HG02678 (cell line): ENCODE data around the gene PMEL.
"Not testable (repeated sequence)": the region's sequence is repeated elsewhere in the genome, so short reads cannot be mapped to it uniquely, and the experiment has no call there.

ENCODE experiments used
- ATAC-seq: cut with Tn5 transposase; IDR thresholded peaks from one replicate; pipeline ENCODE4 v1.9.1; 2021; ENCODE audit warnings: mild to moderate bottlenecking, moderate library complexity; ENCODE audit not compliant: unreplicated experiment

Gene PMEL

DNA sequence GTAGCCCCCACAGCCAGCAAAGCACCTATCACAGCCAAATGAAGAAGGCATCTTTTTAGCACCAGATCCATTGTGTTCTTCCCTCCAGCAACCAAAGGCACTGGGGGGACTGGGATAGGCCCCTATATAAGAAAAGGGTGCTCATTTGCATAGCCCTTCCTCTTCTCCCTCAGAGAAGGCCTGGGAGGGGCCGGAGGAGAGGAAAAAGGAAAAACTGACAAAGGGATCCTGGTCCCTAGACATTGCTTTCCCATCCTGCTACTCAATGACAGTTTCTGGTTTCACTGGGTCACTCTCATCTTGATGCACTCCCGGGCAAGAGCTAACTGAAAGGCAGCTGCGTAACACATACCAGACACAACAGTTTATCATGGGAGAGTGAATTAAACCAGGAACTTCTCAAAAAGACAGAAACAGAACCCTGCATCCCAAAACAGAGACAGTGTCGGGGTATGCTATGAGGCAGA lies at the start of gene PMEL:
Gene PMEL (minus strand): TSS at position 102 of the 467 bp plus-strand sequence. CDS start 31 bp downstream, at position 71.
- ATAC-seq: no peak

DNA sequence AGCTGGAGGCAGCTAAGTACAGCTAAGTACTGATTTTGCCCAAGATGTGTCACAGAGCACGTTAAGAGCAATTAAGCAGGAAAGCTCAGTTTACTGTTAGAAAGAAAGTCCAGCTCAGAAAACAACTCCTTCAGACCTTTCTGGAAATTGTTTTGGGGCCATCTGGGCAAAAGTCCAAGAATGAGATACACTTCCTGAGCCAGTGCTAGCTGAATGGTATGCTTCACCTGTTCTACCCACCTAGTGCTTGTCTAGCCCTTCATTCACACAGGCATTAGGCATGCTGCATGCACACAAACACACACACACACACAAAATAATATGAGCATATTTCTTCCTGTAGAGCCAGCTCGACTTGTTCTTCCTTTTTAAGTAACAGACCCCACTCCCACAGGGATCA lies 48.4 kb upstream of the PMEL start:
- ATAC-seq: no peak

DNA sequence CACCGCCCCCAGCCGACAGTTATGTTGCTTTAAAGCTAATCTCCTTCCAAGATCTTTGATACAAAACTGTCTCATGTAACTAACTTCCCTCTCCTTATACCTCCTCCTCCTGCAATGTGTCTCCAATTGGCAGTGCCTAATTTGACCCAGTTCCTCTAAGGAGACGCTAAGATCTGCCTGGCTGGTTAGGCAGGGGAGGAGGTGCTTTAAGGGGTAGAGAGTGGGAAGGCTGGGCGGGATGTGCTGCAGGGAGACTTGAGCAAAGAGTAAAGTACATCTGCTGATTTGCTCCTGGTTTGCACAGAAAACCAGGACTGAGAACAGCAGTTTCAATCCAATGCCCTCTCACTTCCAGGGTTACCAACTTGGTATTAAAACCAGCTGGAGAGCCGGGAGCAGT lies 47.6 kb upstream of the PMEL start:
- no peak for ATAC-seq

DNA sequence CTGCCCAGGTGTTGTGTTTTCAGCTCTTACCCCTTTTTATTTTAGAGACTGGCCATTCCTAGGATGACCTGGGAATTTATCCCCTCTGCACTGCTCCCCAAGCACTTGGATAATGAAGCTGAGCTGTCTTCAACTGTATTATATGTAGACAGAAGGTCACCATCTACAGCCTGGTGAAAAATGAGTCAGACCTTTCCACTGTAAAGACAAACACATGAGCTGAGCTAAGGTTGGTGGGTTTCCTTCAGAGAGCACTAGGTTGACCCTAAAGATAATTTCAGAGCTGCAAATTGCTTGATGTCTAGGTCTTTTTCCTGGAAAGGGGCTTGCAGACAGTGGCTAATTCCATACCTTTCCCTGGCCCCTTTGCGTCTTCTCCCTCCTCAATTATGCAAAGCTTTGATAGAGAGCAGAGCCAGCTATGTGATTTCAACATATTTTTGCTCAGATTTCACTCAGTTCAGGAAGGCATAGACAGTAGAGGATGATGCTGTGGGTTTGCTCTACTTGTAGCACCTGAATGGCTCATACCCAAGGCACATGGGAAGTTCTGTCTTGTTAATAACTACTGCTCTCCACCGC lies 45.8 kb upstream of the PMEL start:
- ATAC-seq: no peak

DNA sequence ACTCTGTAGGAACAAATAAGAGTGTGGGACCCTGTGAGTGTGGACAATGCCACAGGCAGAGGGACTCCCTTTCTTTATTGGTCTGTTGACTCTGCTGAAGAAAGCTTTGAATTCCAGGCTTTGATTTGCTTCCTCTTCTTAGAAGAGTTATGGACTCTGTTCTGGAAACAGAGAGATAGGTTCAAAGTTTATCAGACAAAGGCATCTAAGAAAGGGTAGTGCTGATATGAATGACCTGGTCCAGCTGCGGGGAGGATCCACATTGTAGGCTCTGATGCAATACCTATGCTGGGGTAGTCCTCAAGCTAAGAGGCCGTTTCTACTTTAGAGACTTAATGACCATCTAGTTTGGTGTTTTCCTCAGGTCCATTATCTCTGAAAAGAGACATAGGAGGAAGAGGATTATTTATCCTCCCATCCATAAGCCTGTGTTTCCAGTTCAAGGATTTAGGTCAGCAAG lies 44.3 kb upstream of the PMEL start:
- ATAC-seq: no peak

DNA sequence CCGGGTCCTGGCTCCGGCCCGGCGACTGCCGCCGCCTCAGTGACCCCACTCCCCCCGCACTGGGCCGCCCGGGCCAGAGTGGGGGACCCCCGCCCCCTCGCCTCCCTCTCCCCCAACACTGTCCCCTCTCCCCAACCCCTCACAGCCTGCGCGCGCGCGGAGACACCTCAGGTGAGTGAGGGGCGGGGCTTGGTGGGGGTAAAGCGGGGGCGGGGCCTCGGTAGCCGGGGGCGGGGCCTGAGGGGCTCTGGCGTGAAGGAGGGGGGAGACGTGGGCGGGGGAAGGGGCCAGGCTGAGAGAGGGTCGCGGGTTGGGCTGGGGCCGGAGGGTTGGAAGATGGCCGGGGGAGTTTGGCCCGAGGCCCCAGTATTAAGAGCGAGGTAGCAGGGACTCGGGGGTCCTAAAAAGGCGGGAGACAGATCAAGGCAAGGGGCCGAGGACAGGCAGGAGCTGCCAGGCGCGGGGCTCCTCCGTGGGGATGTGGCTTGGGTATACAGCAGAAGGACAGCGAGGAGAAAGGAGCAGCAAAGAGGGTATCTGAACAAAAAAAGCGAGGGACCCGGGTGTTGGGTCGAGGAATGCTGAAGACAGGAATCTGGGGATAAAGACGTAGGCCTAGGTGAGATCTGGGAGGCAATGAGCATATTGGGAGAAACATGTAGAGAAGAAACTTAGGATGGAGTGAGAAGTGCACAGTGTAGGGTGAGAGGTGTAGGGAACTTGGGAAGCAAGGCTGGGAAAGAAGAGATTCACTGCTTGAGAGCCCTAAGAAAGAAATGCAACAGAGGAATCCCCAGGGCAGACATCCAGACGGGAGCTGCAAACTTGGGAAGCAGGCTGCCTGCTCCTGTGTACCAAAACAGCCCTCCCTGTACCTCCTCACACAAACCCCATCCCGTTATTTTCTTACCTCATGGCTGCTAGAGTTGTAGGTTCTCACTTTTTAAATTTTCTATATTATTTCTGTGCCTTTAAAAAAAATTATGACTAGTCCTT lies 42.0 kb upstream of the PMEL start:
- peak; percentile 45 for ATAC-seq

DNA sequence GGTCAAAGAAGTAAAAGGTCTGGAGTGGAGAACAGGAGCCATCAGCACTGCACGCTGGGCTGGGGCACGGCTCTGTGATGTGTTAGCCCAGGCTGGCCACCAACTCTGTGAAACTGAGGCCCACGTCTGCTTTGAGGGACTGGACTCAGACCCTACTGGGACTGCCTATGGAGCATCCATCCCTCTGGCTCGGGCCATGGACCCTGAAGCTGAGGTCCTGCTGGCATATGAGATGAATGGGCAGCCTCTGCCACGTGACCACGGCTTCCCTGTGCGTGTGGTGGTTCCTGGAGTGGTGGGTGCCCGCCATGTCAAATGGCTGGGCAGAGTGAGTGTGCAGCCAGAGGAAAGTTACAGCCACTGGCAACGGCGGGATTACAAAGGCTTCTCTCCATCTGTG lies 38.4 kb upstream of the PMEL start:
- ATAC-seq: no peak

DNA sequence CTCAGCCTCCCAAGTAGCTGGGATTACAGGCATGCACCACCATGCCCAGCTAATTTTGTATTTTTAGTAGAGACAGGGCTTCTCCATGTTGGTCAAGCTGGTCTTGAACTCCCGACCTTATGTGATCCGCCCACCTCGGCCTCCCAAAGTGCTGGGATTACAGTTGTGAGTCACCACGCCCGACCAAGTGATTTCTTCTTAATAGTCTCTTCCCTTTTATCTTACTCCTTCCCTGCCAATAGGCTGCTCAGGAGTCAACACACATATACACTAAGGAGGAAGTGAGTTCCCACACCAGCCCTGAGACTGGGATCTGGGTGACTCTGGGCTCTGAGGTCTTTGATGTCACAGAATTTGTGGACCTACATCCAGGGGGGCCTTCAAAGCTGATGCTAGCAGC lies 37.5 kb upstream of the PMEL start:
- ATAC-seq: not testable (repeated sequence)

DNA sequence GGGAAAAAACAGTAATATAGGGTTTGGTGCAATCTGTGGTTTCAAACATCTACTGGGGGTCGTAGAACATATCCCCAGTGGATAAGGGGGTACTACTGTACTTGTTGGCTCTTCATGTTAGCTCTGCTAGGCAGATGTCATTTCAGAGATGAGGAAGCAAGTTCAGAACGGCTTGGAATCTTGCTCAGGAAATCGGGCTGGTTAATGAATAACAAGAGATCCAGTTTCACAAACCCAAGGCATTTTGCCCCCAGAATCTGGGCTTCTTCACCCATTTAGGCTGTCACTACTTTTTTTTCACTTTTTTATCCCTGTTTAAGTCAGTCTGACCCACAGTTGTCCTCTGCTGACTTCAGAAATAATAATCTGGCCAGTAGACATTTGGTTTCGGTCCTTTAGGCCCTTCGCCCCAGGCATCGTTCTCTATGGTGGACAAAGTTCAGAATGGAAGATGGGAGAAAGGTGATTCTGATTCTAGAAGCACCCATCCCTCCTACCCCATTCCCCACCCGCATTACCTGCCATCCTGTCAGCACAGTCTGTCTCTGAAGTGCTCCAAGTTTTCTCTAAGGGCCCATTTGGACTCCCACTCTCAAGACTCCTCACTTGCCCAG lies 35.8 kb upstream of the PMEL start:
- no peak for ATAC-seq

DNA sequence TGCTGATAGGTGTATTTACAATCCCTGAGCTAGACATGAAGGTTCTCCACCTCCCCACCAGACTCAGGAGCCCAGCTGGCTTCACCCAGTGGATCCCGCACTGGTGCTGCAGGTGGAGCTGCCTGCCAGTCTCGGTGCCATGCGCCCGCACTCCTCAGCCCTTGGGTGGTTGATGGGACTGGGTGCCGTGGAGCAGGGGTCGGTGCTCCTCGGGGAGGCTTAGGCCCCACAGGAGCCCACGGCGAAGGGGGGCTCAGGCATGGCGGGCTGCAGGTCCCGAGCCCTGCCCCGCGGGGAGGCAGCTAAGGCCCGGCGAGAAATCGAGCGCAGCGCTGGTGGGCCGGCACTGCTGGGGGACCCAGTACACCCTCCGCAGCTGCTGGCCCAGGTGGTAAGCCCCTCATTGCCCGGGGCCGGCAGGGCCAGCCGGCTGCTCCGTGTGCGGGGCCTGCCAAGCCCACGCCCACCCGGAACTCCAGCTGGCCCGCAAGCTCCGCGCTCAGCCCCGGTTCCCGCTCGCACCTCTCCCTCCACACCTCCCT lies 34.2 kb upstream of the PMEL start:
- ATAC-seq: not testable (repeated sequence)

DNA sequence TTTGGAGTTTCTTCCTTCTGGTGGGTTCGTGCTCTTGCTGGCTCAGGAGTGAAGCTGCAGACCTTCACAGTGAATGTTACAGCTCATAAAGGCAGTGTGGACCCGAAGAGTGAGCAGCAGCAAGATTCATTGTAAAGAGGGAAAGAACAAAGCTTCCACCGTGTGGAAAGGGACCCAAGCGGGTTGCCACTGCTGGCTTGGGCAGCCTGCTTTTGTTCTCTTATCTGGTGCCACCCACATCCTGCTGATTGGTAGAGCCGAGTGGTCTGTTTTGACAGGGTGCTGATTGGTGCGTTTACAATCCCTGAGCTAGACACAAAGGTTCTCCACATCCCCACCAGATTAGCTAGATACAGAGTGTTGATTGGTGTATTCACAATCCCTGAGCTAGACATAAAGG lies 33.7 kb upstream of the PMEL start:
- not testable (repeated sequence) for ATAC-seq

DNA sequence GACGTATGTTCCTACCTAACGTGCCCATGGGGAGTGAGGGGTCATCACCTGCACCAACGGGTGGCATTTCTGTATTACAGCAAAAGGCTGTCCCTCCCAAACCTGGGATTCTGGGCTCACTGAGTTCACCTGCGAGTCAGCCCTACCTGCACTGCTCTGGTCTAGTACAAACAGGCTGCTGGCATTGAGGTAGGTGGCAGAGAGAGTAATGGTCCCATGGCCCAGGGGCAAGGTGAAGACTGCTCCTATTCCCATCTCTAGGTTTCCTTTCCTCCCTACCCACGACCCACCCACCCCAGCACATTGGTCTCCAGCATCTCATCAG lies 31.7 kb upstream of the PMEL start:
- peak; percentile 1 for ATAC-seq

DNA sequence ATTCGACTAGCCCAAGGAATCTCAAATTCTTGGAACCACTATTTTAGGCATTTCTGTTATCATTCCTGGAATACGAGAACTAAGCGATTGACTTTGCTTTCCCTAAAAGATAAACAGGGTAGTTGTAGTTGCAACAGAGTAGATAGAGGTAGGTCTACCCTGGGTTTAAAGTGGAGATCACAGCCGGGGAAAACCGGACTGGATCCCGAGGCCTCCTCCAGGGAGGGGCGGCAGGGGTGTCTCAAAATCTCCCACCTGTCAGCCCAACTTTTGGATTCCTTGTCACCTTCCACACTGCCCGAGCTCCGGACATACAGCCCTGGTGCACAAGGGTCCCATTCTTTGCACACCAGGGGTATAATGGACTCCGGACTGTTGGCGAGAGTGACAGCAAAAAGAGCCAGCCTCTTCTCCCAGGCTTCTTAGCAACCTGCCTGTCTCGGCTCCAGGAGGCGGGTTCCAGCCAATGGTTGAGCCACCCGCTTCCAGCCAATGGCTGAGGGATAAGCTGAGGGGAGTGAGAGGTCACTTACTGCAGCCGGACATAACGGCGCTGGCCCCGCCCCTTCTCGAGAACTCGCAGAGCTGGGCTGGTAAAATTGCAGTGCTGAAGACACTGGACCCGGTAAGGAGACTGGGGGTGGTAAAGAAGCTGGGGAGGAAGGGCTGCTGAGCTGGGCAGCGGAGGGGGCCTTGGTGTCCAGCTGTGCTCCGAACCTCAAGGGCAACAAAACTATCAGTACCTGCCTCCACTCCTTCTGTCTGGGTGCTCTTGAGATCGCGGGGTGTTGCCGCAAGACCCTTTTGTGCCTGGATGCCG lies 31.1 kb upstream of the PMEL start, which contains the start of gene SUOX:
Gene SUOX (plus strand): TSS at position 562 of the 820 bp plus-strand sequence. CDS start 4,946 bp downstream, outside the sequence.
- ATAC-seq: peak; percentile 100

DNA sequence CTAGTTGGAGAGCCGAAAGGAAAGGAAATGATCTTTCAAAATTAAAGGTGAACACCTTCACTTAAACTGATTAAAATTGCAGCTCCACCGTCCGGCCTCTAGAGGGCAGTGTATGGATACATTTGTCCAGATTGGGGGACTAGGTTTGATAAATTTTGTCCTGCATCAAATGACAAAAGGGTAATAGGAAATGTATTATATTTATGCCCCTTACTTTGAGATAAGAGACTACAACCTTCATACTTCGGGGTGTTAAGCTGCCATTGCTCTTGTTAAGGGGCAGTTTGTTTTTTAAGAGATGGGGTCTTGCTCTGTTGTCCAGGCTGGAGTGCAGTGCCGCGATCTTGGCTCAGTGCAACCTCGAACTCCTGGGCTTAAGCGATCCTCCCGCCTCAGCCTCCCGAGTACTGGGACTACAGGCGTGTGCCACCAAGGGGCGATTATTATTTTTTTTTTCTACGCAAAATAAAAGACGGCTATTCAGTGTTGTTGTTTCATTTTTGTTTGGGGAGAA lies 30.4 kb upstream of the PMEL start:
- no peak for ATAC-seq

DNA sequence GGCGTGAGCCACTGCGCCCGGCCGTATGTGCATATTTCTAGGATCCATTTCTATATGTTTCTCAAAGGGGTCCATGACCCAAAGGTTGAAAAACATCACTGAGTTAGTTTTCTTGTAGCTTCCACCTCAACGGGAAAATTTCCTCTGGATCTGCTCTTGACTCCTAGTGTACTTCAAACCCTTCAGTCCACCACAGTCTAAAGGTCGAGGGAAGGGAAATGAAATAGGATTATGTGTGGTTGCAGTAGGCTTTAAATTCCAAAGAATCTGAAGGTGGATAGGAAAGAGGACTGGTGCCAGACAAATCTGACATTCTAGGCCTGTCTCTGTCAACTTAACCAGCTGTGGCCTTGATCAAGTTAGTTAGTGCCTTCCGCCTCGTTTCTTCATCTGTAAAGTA lies 29.5 kb upstream of the PMEL start:
- ATAC-seq: no peak

DNA sequence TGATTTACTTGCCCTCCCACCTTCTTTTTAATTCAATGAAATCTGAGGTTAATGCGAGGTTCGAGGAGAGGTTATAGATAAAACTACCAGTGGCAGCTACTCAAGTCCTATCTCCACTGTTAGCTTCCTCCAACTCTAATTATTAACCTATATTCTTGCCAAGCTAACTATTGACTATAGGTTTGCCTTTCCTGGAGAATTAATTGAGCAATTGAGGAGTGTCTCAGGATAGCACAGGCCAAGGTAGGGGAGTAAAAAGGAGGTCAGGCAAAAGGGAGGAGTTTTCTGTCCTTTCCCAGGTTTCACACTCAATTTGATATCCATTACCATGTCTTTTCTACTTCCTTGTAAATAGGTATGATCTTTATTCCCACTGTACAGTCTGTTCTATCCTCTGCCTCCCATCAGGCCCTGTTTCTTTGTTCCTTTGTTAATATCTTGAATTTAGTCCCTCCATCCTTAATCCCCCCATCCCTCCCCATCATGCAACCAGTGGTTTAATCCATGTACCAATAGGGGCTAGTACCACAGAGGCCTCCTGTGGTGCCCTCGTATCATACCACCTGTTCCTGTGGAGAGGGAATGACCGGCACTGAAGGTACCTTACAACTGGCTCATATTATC lies 27.5 kb upstream of the PMEL start:
- ATAC-seq: no peak

DNA sequence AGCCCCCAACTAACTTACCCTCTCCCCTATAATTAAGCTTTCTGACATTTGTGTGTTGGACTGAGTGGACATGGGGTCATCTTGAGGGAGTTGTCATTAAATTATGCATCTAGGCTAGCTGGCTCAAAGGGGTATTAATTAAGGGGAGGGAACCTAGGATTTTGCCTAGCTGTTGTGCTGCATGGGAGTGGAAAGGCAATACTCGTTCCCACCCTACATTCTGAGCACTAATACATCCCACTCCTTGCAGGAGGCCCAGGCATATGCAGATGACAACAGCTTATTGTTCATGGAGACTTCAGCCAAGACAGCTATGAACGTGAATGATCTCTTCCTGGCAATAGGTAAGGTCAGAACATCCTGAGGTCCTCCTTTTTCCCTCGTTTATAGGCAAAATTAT lies 25.3 kb upstream of the PMEL start:
- no peak for ATAC-seq

DNA sequence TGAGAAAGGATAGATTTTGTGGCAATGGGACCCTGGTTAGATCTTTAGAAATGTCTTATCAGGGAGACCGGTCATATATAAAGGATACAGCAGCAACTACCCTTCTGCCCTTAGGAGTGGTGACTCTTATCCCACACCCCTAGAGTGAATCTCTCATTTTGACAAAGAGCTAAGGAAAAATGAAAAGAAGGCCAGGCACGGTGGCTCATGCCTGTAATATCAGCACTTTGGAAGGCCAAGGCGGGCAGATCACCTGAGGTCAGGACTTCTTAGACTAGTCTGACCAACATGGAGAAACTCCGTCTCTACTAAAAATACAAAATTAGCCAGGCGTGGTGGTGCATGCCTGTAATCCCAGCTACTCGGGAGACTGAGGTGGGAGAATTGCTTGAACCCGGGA lies 20.1 kb upstream of the PMEL start:
- not testable (repeated sequence) for ATAC-seq

DNA sequence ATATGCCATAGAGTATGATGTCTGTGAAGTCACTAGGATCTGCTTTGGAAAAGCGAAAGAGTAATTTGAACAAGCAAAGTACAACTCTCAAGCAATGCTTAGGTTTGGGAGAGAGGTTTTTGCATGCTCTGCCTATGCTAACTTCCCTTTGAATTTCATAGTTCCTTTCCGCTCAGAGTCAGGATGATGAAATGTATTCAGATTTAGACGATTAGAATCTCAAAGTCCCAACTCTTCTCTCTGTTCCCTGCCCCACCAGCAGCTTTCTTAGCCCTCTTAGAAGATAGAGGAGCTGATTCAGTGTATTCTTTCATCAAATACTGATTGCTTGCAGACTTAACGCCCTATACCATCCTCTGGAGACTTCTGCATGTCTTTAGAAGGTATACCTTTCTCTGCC lies 19.5 kb upstream of the PMEL start:
- ATAC-seq: no peak

DNA sequence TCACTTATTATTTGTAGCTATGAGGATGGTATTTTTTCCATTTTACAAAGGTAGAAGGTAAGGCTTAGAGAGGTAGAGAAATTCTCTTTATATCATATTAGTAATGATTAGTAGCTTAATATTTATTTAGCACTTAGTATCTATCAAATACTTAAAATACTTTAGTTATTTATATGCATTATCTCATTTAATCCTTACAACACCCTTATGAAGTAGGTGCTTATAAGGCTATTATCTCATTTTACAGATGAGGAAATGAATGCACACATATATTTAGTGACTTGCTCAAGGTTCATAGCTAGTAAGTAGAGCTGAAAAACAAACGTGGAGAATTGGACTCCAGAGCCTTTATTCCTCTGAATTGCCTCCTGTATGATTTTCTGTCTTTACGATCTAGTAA lies 19.0 kb upstream of the PMEL start:
- no peak for ATAC-seq
